Chondrocyte (in vitro differentiated cells): Measurements from ENCODE around the gene FOXF1. TPM values are rescaled to one million over a fixed set of nuclear protein-coding genes. Genes with fewer than 3 reads are reported as not detected.

Source experiments
- DNase-seq: peaks from one replicate; pipeline ENCODE4 v3.0.0; 2021; ENCODE audit warnings: mixed read lengths, low spot score
- H3K27ac Mint-ChIP-seq: one replicate; pipeline ENCODE4 v1.8.0; 2021; ENCODE audit warnings: mild to moderate bottlenecking, moderate library complexity, mixed read lengths; ENCODE audit not compliant: unreplicated experiment
- H3K27me3 Mint-ChIP-seq: 2 replicates; pipeline ENCODE4 v1.8.0; 2021; ENCODE audit warnings: low read depth, mixed read lengths
- H3K36me3 Mint-ChIP-seq: 2 replicates; pipeline ENCODE4 v1.8.0; 2021; ENCODE audit warnings: low read depth, mixed read lengths
- H3K4me1 Mint-ChIP-seq: 2 replicates; pipeline ENCODE4 v1.8.0; 2021; ENCODE audit warnings: low read depth, mild to moderate bottlenecking, mixed read lengths
- H3K4me3 Mint-ChIP-seq: one replicate; pipeline ENCODE4 v1.8.0; 2021; ENCODE audit warnings: mild to moderate bottlenecking, moderate library complexity, mixed read lengths; ENCODE audit not compliant: unreplicated experiment
- H3K9me3 Mint-ChIP-seq: 2 replicates; pipeline ENCODE4 v1.8.0; 2021; ENCODE audit warnings: low read depth, mixed read lengths
- CTCF ChIP-seq: fragments of 200-600 bp; sonication (generic); IDR thresholded peaks from 2 replicates; pipeline ENCODE4 v1.5.0; 2021; ENCODE audit warnings: antibody characterized with exemption, mild to moderate bottlenecking, moderate library complexity
- total RNA-seq: library from RNA; stranded (reverse); gene quantifications from 3 replicates; pipeline ENCODE4 v1.2.1, GENCODE V29; 2021

The FOXF1 gene
- total RNA-seq, 1 donor from 2014 or later = not detected

DNA sequence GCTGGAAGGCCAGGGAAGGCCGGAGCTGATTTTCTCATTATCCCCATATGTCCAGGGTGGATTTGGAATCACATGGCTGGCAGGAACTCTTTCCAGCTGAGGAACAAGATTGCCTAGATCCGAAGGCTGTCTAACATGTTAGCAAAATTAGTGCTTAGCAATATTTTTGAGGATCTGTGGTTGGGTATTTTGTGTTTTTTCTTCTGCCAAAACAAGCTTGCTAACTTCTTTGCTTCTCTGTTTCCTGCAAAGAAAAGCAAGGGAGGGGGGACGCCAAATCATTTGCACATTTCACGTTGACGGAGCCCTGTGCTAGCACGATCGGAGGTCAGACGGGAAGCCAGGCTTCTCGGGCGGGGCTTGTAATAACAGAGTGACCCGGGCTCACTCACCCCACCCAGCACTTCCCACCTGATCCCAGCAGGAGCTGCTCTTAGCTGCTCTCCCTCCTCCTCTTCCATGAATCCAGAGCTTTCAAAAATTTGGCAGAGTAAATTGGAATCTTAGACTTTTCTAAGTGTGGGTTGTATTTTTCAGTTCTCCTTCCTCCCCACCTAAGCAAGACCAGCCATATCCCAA is 33.3 kb upstream of the FOXF1 start:
- H3K9me3 Mint-ChIP-seq = peaks cover 5% of the 10 kb centered on the region
- no peak for DNase-seq
- H3K4me1 Mint-ChIP-seq = peaks cover 6% of the 10 kb centered on the region
- no peak overlapping the region for H3K4me3 Mint-ChIP-seq
- H3K27me3 Mint-ChIP-seq = peaks cover 74% of the 10 kb centered on the region
- TF ChIP-seq CTCF = no peak
- H3K27ac Mint-ChIP-seq = no peak overlapping the region
- peaks cover 3% of the 10 kb centered on the region for H3K36me3 Mint-ChIP-seq

GRCh38 chr16:86477642-86478041 is 32.7 kb upstream of the FOXF1 start:
- no peak for DNase-seq
- H3K4me1 Mint-ChIP-seq = peaks cover 6% of the 10 kb centered on the region
- no peak overlapping the region for H3K4me3 Mint-ChIP-seq
- no peak for TF ChIP-seq CTCF
- H3K9me3 Mint-ChIP-seq = peaks cover under 1% of the 10 kb centered on the region
- H3K27ac Mint-ChIP-seq = peak overlapping the region; percentile 8
- H3K27me3 Mint-ChIP-seq = peaks cover 74% of the 10 kb centered on the region
- H3K36me3 Mint-ChIP-seq = peaks cover 2% of the 10 kb centered on the region

- Mint-ChIP-seq H3K4me3 (no peak overlapping the region), H3K27me3 (peaks cover 75% of the 10 kb centered on the region), H3K4me1 (peaks cover 6% of the 10 kb centered on the region), H3K36me3 (peaks cover 2% of the 10 kb centered on the region), H3K27ac (no peak overlapping the region), H3K9me3 (peaks cover under 1% of the 10 kb centered on the region)
- no peak for TF ChIP-seq CTCF
- DNase-seq = no peak
Measured at GRCh38 chr16:86478779-86479178, 31.5 kb upstream of the FOXF1 start.

DNA sequence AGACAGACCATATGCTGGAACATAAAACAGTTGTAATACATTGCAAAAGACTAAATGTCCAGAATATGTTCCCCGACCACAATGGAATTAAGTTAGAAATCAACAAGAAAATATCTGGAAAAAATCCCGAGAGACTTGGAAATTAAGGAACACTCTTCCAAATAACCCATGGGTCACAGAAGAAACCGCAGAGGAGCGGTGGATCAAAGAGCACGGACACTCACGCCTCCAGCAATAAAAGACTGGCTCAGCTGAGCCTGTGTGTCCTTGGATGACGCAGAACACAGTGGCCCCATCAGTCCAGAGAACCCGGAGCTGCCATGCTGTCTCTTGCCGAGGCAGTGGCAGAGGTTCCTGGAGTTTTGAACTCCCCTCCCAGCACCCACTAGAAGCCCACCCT is 30.9 kb upstream of the FOXF1 start:
- H3K36me3 Mint-ChIP-seq = peaks cover 3% of the 10 kb centered on the region
- H3K27ac Mint-ChIP-seq = no peak overlapping the region
- H3K9me3 Mint-ChIP-seq = peaks cover 6% of the 10 kb centered on the region
- no peak for DNase-seq
- H3K4me1 Mint-ChIP-seq = peaks cover 6% of the 10 kb centered on the region
- no peak overlapping the region for H3K4me3 Mint-ChIP-seq
- TF ChIP-seq CTCF = no peak
- peaks cover 72% of the 10 kb centered on the region for H3K27me3 Mint-ChIP-seq

GRCh38 chr16:86480444-86480843 is 29.9 kb upstream of the FOXF1 start:
- TF ChIP-seq CTCF = no peak
- peaks cover 12% of the 10 kb centered on the region for H3K9me3 Mint-ChIP-seq
- H3K27me3 Mint-ChIP-seq = peaks cover 72% of the 10 kb centered on the region
- H3K36me3 Mint-ChIP-seq = peaks cover 2% of the 10 kb centered on the region
- no peak for DNase-seq
- no peak overlapping the region for H3K27ac Mint-ChIP-seq
- peaks cover 6% of the 10 kb centered on the region for H3K4me1 Mint-ChIP-seq
- no peak overlapping the region for H3K4me3 Mint-ChIP-seq
